Activated T-cell treated with anti-CD3 and anti-CD28 coated beads for 4 hours (primary cell): Measurements from ENCODE around the gene HERC3.
A peak's percentile ranks its signal among the peaks of the same experiment; 100 is the strongest.
"Not testable (repeated sequence)": the region's sequence is repeated elsewhere in the genome, so short reads cannot be mapped to it uniquely, and the experiment has no call there.

Source experiments
- DNase-seq: peaks from one replicate; pipeline ENCODE4 v3.0.0-alpha.2; 2020

Gene HERC3

DNA sequence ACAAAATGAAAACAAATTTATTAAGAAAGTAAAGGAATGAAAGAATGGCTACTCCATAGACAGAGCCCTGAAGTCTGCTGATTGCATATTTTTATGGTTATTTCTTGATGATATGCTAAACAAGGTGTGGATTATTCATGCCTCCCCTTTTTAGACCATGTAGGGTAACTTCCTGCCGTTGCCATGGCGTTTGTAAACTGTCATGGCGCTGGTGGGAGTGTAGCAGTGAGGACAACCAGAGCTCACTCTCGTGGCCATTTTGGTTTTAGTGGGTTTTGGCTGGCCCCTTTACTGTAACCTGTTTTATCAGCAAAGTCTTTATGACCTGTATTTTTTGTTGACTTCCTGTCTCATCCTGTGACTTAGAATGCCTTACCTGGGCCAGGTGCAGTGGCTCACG, 17.5 kb downstream of the HERC3 start:
- DNase-seq, result not testable (repeated sequence)

DNA sequence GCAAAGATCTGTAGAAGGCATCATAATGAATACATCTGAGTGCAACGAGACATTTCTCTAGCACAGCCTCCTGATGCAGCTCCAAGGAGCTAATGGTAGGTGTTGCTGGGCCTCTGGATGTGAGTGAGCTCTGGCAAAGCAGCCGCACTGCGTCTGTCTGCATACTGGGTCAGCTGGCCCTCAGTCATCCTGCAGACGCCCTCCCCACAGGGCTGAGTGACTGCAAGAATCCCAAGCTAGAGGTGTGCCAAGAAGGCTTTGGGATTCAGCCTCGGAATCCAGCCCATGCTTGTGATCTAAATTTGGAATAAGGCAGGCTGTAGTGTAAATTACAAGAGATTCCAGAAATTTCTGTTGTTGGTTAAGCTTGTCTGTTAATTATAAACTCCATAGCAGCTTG, 18.5 kb downstream of the HERC3 start:
- no peak for DNase-seq

DNA sequence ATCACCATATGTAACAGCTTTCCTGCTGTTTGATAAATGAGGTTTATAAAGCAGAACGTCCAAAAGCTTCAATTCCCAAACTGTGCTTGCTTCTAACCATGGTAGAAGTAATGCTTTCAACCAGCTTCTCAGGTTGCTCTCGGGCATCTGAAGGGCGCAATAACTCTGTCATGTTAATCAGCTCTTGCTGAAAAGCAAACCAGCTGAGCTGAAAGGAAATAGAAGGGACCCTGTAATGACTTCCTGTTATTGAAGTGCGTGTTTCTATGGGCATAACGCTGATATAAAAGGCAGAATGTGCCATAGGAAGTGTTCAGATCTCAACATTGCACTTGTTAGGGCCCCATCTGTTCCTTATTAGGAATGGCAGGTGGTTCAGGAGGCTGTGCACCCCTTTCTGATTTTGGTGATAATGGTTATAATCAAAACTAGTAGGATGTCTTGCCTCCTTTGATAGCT, 21.2 kb downstream of the HERC3 start:
- peak; percentile 15 for DNase-seq

DNA sequence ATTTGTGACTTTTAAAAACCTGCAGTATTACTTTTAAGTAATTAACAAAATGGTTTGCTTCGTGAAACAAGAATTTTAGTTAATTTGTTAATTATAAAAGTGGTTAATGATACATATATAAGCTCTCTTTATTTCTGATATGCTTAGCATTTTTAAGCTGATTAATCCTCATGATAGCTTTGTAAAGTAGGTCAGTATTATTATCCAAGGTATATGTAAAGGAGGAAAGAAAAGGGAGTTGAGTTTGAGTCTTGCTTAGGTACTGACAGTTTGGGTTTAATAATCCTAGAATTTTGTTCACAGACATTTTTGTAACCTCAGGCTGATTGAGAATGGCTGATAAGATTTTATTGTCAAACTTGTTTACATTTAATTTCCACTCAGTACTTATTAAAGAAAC, 21.8 kb downstream of the HERC3 start:
- DNase-seq, result no peak

DNA sequence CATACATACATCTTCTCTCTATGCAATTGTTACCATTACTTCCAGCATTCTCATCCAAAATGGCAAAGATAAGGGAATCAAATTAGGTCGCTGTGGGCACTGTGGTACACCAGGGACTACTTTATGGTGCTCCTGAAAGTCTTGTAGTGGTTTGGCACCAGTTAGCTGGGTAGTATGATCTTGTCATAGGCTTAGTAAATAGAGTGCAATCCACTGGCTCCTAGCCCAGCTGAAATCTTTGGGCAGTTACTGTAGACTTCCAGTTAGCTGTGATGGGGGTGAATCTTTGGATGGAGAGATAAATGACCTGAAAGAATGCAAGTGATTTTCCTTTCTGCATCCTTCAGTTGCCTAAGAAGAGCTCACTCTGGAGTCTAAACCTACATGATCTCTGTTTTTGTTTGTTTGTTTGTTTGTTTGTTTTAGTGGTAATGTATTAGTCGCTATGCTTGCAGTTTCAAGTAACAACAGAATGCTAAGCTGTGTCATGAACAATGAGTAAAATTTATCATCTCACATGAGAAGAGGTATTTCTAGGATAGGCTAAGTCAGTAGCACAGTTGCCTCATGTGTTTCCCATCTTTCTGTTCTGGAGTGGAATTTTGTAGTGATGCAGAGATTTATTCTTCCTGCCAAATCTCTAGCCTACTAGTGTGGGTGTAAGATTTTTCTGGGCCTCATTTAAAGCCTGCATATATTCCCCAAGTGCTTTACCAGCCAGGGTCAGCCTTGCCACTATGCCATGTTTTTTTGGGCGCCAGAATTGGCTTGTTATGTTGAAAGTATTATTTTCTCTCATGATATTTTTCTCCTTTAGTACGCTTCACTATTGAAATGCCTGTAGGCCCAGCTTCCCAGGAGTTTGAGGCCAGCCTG, 24.2 kb downstream of the HERC3 start:
- DNase-seq, result no peak

DNA sequence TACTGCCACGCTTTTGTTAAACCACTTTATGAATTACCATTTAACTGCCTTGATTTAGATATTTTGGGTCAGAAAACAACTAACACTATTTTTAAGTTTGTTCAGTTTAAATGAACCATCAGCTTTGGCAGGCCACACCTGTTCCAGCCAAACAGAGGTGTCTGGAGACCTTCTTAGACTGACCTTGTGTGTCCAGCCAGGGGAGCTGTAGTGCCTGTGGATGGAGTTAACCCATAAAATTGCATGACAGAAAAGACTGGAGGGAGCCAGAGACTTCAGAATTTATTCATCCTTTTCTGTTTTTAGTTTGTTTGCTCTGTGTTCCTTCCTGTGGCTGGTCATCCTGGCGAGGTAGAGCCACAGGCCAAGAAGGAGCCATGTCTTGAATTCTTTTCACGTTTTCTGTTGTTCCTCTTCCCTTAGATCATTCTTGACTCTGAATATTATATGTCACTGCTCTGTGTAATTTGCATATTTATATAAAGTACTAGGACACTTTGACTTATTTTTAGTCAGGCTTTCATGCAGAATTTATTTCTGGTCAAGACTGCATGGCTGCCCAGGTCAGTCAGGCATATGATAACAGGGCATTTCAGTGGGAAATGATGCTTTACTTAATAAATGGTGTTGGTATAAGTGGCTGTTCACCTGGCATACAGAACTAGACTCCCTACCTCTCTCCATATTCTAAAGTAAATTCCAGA, 26.7 kb downstream of the HERC3 start:
- DNase-seq, result no peak

DNA sequence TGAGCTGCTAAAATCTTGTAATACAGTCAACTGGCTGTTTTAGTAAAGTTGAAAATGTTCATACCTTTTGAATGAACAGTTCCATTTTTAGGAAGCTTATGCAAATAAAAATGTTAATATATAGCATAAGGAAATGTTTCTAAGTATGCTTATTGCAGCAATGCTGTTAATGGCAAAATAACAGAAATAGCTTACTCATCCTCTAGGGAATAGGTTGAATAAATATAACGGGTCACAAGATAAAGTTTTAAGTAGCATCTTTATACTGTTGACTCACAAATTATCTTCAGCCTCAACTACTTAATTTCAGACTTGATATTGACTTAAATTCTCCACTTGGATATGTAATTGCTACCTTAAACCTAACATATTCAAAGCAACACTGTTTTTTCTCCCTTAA, 27.7 kb downstream of the HERC3 start:
- no peak for DNase-seq

DNA sequence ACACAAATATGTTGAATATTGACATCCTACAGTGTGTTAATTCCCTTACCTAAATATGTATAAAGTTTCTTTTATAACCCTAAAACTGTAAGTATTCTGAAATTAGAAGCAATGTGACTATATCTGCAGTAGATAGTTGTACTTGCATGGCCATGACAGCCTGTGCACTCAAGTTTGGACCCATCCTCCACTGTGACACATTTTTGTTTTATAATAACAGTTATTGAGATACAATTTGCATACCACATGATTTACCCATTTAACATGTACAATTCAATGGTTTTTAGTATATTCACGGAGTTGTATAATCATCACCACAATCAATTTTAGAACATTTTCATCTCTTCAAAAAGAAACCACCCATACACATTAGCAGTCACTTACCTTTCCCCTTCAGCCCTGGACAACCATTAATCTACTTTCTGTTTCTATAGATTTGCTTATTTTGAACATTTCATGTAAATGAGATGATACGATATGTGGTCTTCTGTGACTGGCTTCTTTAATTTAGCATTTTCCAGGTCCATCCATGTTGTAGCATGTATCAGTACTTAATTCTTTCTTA, 29.6 kb downstream of the HERC3 start:
- no peak for DNase-seq

DNA sequence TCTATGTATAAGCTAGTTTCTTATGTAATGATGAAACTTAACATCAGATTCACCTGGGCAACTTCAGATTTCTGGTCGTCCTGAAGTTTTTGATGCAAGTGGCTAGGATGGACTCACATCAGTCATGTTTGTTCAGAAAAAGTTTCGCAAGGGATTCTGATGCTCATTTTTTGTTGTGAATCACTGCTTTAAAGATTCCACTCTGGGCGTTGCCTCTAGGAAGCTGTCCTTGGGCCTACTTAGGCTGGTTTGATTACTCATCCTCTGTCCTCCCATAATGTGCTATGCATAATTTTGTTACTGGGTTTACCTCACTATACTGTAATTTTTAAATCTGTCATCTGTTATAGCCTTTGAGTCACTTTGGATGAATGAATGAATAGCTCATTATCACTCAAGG, 30.8 kb downstream of the HERC3 start:
- no peak for DNase-seq

DNA sequence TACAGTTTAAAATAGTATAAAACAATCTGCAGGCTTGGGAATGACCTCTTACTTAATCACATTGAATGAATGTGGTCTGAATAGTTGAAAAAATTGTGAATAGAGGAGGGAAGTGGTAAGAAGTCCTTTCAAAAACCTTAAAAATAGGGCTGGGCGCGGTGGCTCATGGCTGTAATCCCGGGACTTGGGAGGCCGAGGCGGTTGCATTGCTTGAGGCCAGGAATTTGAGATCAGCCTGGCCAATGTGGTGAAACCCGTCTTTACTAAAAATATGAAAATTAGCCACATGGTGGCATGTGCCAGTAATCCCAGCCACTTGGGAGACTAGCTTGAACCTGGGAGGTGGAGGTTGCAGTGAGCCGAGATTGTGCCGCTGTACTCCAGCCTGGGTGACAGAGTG, 36.5 kb downstream of the HERC3 start:
- no peak for DNase-seq

DNA sequence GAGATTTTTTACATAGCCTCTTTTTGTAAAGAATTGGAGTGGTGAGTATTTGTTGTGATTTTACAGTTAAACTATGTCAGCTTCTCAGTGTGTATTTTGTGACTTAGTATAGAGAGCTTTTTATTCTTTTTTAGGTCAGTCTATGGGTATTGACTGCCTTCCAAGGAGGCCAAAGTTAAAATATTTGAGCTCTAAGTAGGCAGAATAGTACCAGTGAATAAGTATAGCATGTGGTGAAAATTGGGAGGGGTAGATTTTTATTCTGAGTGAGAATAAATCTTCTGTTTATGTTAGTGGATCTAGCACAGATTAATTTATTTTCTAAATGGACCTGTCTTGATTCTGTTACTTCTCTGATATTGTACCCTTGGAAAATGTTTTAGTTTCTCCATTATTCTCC, 37.5 kb downstream of the HERC3 start:
- DNase-seq, result no peak

DNA sequence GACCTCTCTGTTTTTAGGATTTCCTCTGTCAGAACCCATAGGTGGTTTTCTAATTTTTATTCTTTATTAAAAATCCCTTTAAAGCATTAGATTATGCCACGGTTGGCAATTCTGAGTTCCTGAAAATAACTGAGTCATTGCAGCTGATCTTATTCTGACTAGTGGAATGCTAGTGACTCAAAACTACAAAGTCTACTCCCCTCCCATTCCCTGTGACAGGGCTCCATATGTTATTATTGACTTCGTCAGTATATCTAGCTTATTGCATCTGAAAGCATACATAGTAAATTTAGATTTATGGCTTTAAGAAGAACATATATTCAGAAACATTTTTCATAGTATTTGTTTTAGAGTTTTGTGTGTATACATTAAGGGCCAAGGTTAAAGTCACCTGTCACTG, 38.5 kb downstream of the HERC3 start:
- no peak for DNase-seq

DNA sequence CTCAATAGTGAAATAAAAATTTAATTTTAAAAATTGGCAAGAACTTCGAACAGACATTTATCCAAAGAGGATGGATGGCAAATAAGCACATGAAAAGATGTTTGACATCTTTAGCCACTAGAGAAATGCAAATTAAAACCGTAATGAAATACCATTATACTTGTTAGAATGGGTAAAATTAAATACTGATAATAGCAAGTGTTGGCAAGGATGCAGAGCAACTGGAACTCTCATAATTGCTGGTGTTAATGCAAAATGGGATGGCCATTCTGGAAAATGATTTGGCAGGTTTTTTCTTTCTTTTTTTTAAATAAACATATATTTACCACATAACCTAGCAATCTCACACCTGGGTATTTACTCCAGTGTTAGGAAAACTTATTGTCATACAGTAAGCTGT, 51.7 kb downstream of the HERC3 start:
- no peak for DNase-seq

DNA sequence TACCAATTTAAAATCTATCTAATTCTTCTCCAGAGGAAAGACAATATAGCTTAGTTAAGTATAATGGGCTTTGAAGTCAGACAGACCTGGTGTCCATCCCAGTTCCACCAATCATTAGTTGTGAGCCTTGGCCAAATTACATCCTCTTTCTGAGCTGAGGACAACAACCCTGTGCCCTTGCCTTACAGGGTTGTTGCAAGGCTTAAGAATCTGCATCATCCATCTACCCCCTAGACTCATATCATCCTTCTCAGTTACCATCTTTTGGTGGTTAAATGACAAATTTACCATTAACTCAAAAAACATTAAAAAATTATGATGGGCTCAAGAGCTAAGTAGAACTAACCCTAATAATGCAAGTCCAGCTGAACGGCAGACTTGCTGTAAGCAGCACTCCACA, 53.7 kb downstream of the HERC3 start:
- DNase-seq, result no peak

DNA sequence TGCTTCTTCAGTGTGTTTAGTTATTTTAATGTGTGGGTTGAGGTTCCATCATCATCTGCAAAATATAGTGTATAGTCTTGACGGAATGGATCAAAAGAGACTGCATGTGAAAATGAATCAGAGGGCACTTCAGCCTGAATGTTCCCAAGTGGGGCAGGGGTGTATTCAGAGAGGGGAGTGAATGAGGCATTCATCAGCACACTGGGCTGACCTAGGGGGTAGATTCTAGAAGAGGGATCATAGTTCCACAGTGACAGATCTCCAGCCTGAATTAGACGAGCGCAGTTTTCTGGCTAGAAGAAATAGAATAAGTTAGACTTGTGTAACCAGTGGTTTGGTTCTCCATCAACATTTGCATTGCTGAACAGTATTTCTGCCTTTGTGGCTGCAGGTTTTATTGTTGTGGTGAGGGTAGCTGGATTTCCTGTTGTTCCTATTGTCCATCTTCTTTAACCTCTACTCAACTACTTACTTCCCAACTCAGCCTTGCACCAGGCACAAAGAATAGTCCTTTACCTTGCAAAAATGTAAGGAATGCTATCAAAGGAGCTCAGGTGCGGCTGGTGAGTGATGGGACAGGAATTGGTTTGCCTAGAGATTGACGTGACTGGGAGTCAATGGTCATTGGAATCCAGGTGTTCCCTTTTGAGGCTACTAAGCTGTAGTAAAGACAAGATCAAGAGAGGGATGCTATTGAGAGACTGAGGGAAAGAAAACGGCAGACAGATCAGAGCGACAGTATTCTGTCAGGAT, 54.4 kb downstream of the HERC3 start:
- DNase-seq, result no peak

DNA sequence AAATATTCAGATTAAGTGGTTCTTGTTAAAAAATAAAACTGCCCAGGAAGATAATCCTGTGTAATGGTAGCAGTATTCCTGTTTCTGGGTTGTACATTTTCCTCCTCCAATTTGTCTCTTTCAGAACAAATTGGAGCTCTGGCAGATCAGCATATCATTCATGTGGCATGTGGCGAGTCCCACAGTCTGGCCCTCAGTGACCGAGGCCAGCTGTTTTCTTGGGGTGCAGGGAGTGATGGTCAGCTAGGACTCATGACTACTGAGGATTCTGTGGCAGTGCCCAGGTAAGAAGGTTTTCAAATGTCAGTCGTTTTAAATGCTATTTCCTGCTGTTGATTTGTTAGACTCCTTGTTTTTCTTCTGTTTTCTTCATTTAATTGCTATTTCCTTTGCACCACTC, 57.4 kb downstream of the HERC3 start:
- no peak for DNase-seq

DNA sequence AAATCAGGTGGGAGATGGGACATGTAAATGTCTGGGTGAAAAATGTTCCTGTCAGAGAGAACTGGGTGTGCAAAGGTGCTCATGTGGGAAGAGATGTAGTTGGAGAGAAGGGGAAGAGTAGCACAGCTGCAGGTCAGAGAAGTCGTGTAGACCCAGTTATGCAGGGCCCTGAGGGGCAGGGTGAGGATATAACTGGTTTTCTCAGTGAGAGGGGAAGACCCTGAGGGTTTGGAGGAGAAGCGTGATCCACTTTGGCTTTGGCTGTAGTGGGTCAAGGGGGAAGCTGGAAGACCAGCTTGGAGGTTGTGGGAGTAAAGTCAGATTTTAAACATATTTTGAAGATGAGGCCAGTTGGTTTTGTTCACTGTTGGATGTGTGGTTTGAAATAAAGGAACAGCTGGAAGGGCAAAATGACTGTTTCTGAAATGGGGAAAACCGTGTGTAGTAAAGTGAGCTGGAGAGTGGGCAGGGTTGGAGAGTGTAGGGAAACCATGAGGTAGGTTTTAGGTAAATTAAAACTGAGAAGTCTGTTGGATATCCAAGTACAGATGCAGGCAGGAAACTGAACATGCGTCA, 61.2 kb downstream of the HERC3 start:
- DNase-seq, result no peak

DNA sequence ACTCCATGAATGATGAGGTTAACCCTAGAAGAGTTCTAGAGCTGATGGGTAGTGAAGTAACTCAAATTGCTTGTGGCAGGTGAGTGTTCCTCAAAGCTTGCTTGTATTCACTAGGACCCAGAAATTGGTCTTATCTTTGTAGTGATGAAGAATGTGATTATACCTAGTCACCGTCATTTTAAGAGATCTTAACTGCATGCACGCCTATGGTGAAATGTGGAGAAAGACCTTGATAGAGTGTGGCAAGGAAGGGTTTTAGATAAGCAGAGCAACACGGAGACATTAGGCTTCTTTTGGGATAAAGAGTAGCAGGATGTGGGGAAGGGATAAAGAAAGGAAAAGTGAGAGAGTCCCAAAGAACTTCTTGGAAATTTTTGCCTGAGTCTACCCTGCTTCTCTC, 62.9 kb downstream of the HERC3 start:
- no peak for DNase-seq

DNA sequence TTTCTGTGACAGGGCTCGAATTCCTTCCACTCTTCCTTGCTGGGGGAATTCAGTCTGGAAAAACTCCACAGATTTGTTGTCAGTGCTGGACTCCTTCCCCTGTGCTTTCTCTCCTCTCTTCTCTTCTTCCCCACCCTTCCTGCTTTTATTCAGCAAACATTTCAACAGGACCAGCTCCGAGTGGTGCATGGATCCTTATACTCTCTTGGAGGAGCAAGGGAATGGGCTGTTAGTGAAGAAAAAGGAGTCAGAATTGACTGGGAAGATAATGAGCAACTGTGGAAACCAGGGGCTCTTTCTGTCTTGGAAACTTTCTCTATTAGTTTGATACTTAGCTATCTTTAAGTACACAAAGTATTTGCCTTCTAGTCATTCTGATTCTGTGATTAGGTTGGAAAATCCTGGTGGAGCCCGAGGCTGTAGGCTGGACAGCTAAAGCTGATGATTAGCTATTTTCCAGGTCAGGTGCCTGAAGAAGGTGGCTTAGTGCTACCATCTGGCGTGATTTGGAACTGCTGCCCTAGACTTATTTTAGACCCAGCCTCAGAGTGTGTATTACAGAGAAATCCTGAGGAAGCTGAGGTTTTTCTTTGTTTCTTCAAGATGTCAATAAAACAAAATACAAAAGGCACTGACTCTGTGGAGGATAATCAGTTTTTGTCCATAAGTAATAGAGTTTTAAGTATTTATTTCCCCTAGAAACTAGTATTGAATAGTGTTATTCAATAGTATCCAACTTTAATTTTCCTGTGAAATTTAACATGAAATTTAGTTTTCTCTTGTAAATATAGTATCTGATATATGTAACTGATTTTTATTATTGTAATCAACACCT, 67.0 kb downstream of the HERC3 start:
- DNase-seq, result peak; percentile 10

DNA sequence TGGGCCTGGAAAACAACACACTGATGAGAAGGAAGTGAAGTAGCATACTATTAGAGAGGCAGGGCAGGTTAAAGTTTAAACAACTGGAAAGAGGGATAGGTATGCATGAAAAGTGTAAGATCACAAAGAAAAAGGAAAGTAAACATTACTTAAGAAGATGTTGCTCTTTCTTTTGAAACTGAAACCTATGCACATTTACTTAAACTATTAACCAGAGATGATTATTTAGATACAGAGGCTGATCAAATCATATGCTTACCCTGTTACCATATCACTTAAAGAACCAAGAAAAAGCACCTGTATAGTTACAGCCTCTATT, 67.6 kb downstream of the HERC3 start:
- DNase-seq, result no peak

DNA sequence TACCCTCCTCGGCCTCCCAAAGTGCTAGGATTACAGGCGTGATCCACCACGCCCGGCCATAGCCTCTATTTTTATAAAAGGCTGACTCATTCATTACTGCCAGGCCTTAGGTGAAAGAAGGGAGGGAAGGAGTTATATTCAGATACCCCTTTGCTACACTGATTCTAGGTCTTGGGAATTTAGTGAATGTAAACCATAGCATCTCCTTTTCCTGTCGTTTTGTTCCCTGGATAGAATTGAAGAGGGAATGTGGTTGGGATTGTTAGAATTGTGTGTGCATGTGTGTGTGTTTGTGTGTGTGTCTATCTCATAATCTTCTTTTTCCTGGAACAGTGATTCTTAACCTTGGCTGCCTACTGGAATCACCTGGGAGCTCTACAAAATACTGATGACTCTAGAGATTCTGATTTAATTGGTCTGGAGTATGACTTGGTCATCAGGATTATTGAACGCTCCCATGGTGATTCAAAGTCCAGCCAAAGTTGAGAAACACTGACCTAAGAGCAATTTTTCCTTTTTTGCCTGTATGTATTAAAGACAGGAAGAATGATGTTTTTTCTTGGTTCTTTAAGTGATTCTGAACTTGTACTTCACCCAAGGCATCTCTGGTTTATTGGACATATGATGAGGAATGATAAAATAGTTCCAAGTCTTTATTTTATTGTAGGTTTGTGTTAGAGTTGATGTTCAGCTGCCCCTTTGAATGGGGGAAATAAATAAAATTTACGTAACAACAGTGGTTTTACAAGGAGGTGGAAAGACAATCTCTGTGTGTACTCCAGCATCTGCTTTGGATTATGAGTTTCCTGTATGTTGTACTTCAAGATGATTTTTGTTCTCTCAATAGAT, 68.4 kb downstream of the HERC3 start:
- no peak for DNase-seq
